GM23248 (cell line): ENCODE results near the gene PXT1. TPM values are rescaled to one million over a fixed set of nuclear protein-coding genes. Genes with fewer than 3 reads are reported as not detected.
"Not testable (repeated sequence)": the region's sequence is repeated elsewhere in the genome, so short reads cannot be mapped to it uniquely, and the experiment has no call there.

Experiments used
- DNase-seq: peaks from one replicate; pipeline ENCODE4 v3.0.0-alpha.2; 2015
- H2AFZ ChIP-seq: fragments of 200-600 bp; sonication (generic); 2 replicates; pipeline ENCODE4 v1.6.1; 2016; ENCODE audit warnings: antibody characterized with exemption
- H3F3A ChIP-seq: fragments of 200-600 bp; sonication (generic); 2 replicates; pipeline ENCODE4 v1.6.1; 2016; ENCODE audit warnings: mild to moderate bottlenecking, antibody characterized with exemption, mixed run types; ENCODE audit not compliant: insufficient read depth
- H3K27ac ChIP-seq: fragments of 200-600 bp; sonication (generic); 2 replicates; pipeline ENCODE4 v1.5.1; 2016; ENCODE audit warnings: mild to moderate bottlenecking
- H3K27me3 ChIP-seq: fragments of 200-600 bp; sonication (generic); replicated peaks from 2 replicates; pipeline ENCODE4 v1.6.1; 2016; ENCODE audit warnings: mild to moderate bottlenecking; ENCODE audit not compliant: insufficient read depth
- H3K36me3 ChIP-seq: fragments of 200-600 bp; sonication (generic); 2 replicates; pipeline ENCODE4 v1.6.1; 2016; ENCODE audit warnings: low read depth, mild to moderate bottlenecking
- H3K4me1 ChIP-seq: fragments of 200-600 bp; sonication (generic); 2 replicates; pipeline ENCODE4 v1.6.1; 2016; ENCODE audit warnings: mild to moderate bottlenecking; ENCODE audit not compliant: insufficient read depth
- H3K4me2 ChIP-seq: fragments of 200-600 bp; sonication (generic); one replicate; pipeline ENCODE4 v1.6.1; 2016; ENCODE audit warnings: mild to moderate bottlenecking; ENCODE audit not compliant: unreplicated experiment
- H3K4me3 ChIP-seq: fragments of 200-600 bp; sonication (generic); 2 replicates; pipeline ENCODE4 v1.5.1; 2016; ENCODE audit warnings: mild to moderate bottlenecking
- H3K79me2 ChIP-seq: fragments of 200-600 bp; sonication (generic); 2 replicates; pipeline ENCODE4 v1.6.1; 2016; ENCODE audit warnings: mild to moderate bottlenecking; ENCODE audit not compliant: insufficient read depth
- H3K9ac ChIP-seq: fragments of 200-600 bp; sonication (generic); 2 replicates; pipeline ENCODE4 v1.6.1; 2016; ENCODE audit warnings: mild to moderate bottlenecking
- H3K9me2 ChIP-seq: fragments of 200-600 bp; sonication (generic); 2 replicates; pipeline ENCODE4 v1.6.1; 2016; ENCODE audit warnings: mixed run types, mild to moderate bottlenecking, moderate library complexity; ENCODE audit not compliant: insufficient read depth
- H3K9me3 ChIP-seq: fragments of 200-600 bp; sonication (generic); one replicate; pipeline ENCODE4 v1.6.1; 2017; ENCODE audit warnings: low read depth
- H4K20me1 ChIP-seq: fragments of 200-600 bp; sonication (generic); 2 replicates; pipeline ENCODE4 v1.6.0; 2016; ENCODE audit not compliant: insufficient read depth
- EZH2 ChIP-seq: fragments of 200-600 bp; sonication (generic); IDR thresholded peaks from 2 replicates; pipeline ENCODE4 v1.6.1; 2018; ENCODE audit warnings: antibody characterized with exemption, mild to moderate bottlenecking; ENCODE audit not compliant: insufficient read depth, poor library complexity, severe bottlenecking
- EZH2phosphoT487 ChIP-seq: fragments of 200-600 bp; sonication (generic); IDR thresholded peaks from 2 replicates; pipeline ENCODE4 v1.6.1; 2018; ENCODE audit warnings: antibody characterized with exemption, moderate library complexity, mild to moderate bottlenecking, low read depth; ENCODE audit not compliant: insufficient read depth
- WGBS, 2 experiments: methylation state at CpG; one replicate each; pipeline ENCODE4 v1.1.6; 2015 to 2017; ENCODE audit warnings: low lambda C conversion rate in 2 of 2, low coverage in 1 of 2; ENCODE audit errors: missing lambda C conversion rate in 2 of 2; 5-methylcytosine and 5-hydroxymethylcytosine counted together
- in situ Hi-C: fragments of 300-500 bp; cut with MboI; formaldehyde crosslinking; loops from 2 replicates; pipeline ENCODE4 v1.15.0; 2020
- polyA plus RNA-seq: library from polyadenylated mRNA; unstranded; fragments of >200 nt; fragmentation: Nextera tagmentation; extraction: Ambion mirVana; gene quantifications from 2 replicates; pipeline ENCODE4 v1.2.1, GENCODE V29; 2016
- total RNA-seq: library from RNA; depleted of rRNA; stranded (reverse); fragments of >200 nt; shearing (Covaris generic); gene quantifications from 2 replicates; pipeline ENCODE4 v1.2.3, GENCODE V29; 2014

Gene PXT1
- total and polyA plus RNA-seq, 2 experiments from 2014 or later: not detected

- in situ Hi-C loops: loop anchor here (10.0 kb wide), 1 partner anchor 243 kb away; no protein-coding TSS in a partner anchor
- 90 to 95% methylated on average over 3 of the region's 3 CpGs for WGBS, 2 experiments
Observed at GRCh38 chr6:36367743-36368142, 74.9 kb downstream of the PXT1 start.

GRCh38 chr6:36364669-36365479 lies 77.8 kb downstream of the PXT1 start:
- no peak overlapping the region for H3K4me2 ChIP-seq

More at GRCh38 chr6:36367743-36368142, 74.9 kb downstream of the PXT1 start:
- H3K36me3 ChIP-seq: no peaks in the 10 kb centered on the region
- TF ChIP-seq EZH2phosphoT487 (no peak), EZH2 (no peak)
- peaks cover 8% of the 10 kb centered on the region; the same call in 1 of the 2 replicates for H3F3A ChIP-seq
- H3K4me1 ChIP-seq: peaks cover 25% of the 10 kb centered on the region
- no peak overlapping the region for H3K4me2 ChIP-seq
- H3K79me2 ChIP-seq: no peaks in the 10 kb centered on the region
- no peak overlapping the region for H3K4me3 ChIP-seq
- H3K9me3 ChIP-seq: no peaks in the 10 kb centered on the region
- DNase-seq: no peak
- no peaks in the 10 kb centered on the region for H3K27me3 ChIP-seq
- no peaks in the 10 kb centered on the region for H3K9me2 ChIP-seq
- H2AFZ ChIP-seq: no peak overlapping the region
- no peak overlapping the region for H3K9ac ChIP-seq
- H3K27ac ChIP-seq: no peak overlapping the region
- H4K20me1 ChIP-seq: no peaks in the 10 kb centered on the region

GRCh38 chr6:36364061-36364635 lies 78.5 kb downstream of the PXT1 start:
- WGBS, 2 experiments: 98% methylated on average over 13 to 34 of the region's 34 CpGs
- not testable (repeated sequence) for H4K20me1 ChIP-seq, H3F3A ChIP-seq, H3K9me2 ChIP-seq, H3K9ac ChIP-seq, H3K27me3 ChIP-seq, H3K79me2 ChIP-seq, H2AFZ ChIP-seq, H3K4me2 ChIP-seq, H3K27ac ChIP-seq, H3K36me3 ChIP-seq, H3K4me3 ChIP-seq, H3K9me3 ChIP-seq, DNase-seq
- in situ Hi-C loops: loop anchor here (10.0 kb wide), 1 partner anchor 239 kb away; no protein-coding TSS in a partner anchor
- peaks cover 14% of the 10 kb centered on the region for H3K4me1 ChIP-seq

More at GRCh38 chr6:36364669-36365479, 77.8 kb downstream of the PXT1 start:
- DNase-seq: no peak
- no peak overlapping the region for H2AFZ ChIP-seq
- in situ Hi-C loops: loop anchor here (10.0 kb wide), 1 partner anchor 240 kb away; no protein-coding TSS in a partner anchor
- no peaks in the 10 kb centered on the region for H4K20me1 ChIP-seq
- H3K27me3 ChIP-seq: no peaks in the 10 kb centered on the region
- peaks cover 19% of the 10 kb centered on the region for H3K4me1 ChIP-seq
- H3K79me2 ChIP-seq: no peaks in the 10 kb centered on the region
- H3K9ac ChIP-seq: no peak overlapping the region
- H3K9me3 ChIP-seq: no peaks in the 10 kb centered on the region
- H3F3A ChIP-seq: peaks cover 4% of the 10 kb centered on the region; the same call in 1 of the 2 replicates
- H3K36me3 ChIP-seq: no peaks in the 10 kb centered on the region
- H3K4me3 ChIP-seq: no peak overlapping the region
- 92 to 93% methylated on average over 19 of the region's 19 CpGs for WGBS, 2 experiments
- no peak for TF ChIP-seq EZH2
- TF ChIP-seq EZH2phosphoT487: no peak
- H3K9me2 ChIP-seq: no peaks in the 10 kb centered on the region
- no peak overlapping the region for H3K27ac ChIP-seq

- not testable (repeated sequence) for H3K4me3 ChIP-seq, H3K4me2 ChIP-seq, H3K27ac ChIP-seq, H3K9me3 ChIP-seq, H3K9me2 ChIP-seq, H3K79me2 ChIP-seq, H3K36me3 ChIP-seq, H3K27me3 ChIP-seq, DNase-seq, H3F3A ChIP-seq, H3K9ac ChIP-seq, H2AFZ ChIP-seq, H4K20me1 ChIP-seq
- in situ Hi-C loops: loop anchor here (10.0 kb wide), 1 partner anchor 239 kb away; no protein-coding TSS in a partner anchor
- WGBS, 2 experiments: 68 to 69% methylated on average over 13 of the region's 13 CpGs
- H3K4me1 ChIP-seq: peaks cover 11% of the 10 kb centered on the region
Observed at GRCh38 chr6:36363371-36363752, 79.3 kb downstream of the PXT1 start.
